T-helper 1 cell (primary cell): ENCODE data around the gene ITPR2.
"Not testable (repeated sequence)": the region's sequence is repeated elsewhere in the genome, so short reads cannot be mapped to it uniquely, and the experiment has no call there.

Experiments
- DNase-seq, 5 donors: peaks; one replicate each; pipeline ENCODE4 v3.0.0-alpha.2; 2012 to 2020

Gene ITPR2

GRCh38 chr12:26327975-26328644 is 504.9 kb downstream of the ITPR2 start:
- no peak for DNase-seq

GRCh38 chr12:26323673-26324072 is 509.3 kb downstream of the ITPR2 start:
- no peak for DNase-seq

GRCh38 chr12:26319511-26319910 is 513.5 kb downstream of the ITPR2 start:
- DNase-seq, result no peak

- DNase-seq, result no peak
Observed at GRCh38 chr12:26318661-26319068, 514.3 kb downstream of the ITPR2 start.

GRCh38 chr12:26317942-26318575 is 514.9 kb downstream of the ITPR2 start:
- DNase-seq, result peak in 1 of 5 donors; percentile 16

GRCh38 chr12:26314103-26314502 is 518.9 kb downstream of the ITPR2 start:
- DNase-seq, result not testable (repeated sequence)

GRCh38 chr12:26310489-26310888 is 522.5 kb downstream of the ITPR2 start:
- not testable (repeated sequence) for DNase-seq

GRCh38 chr12:26309634-26310033 is 523.4 kb downstream of the ITPR2 start:
- DNase-seq, result no peak

- no peak for DNase-seq
Observed at GRCh38 chr12:26304273-26304672, 528.7 kb downstream of the ITPR2 start.

- no peak for DNase-seq
Observed at GRCh38 chr12:26303418-26303817, 529.6 kb downstream of the ITPR2 start.

- DNase-seq, result no peak
Observed at GRCh38 chr12:26302776-26303175, 530.2 kb downstream of the ITPR2 start.

GRCh38 chr12:26299751-26300150 is 533.2 kb downstream of the ITPR2 start:
- DNase-seq, result no peak

GRCh38 chr12:26298785-26299621 is 534.0 kb downstream of the ITPR2 start:
- peak in 1 of 5 donors; percentile 77 for DNase-seq

- DNase-seq, result no peak
Observed at GRCh38 chr12:26297396-26298070, 535.5 kb downstream of the ITPR2 start.

GRCh38 chr12:26295001-26295400 is 538.0 kb downstream of the ITPR2 start:
- DNase-seq, result no peak

GRCh38 chr12:26293612-26294011 is 539.4 kb downstream of the ITPR2 start:
- no peak for DNase-seq

GRCh38 chr12:26292596-26292995 is 540.4 kb downstream of the ITPR2 start:
- no peak for DNase-seq

GRCh38 chr12:26290565-26290964 is 542.4 kb downstream of the ITPR2 start:
- DNase-seq, result no peak

- DNase-seq, result no peak
Observed at GRCh38 chr12:26287671-26288381, 545.2 kb downstream of the ITPR2 start.
